ENCODE data around the gene UQCRC1.

The UQCRC1 gene

GRCh38 chr3:48623851-48624547 is 14.6 kb upstream of the UQCRC1 start:
- H3K4me1 Mint-ChIP-seq (ENCODE audit: low read depth): peaks cover 13% of the 10 kb centered on the region
- peaks cover 3% of the 10 kb centered on the region for H3K36me3 Mint-ChIP-seq
- H3K27ac Mint-ChIP-seq: no peak overlapping the region
- H3K27me3 Mint-ChIP-seq: no peaks in the 10 kb centered on the region
- H3K9me3 Mint-ChIP-seq (ENCODE audit: low read depth): no peaks in the 10 kb centered on the region
- no peak overlapping the region for H3K4me3 Mint-ChIP-seq

DNA sequence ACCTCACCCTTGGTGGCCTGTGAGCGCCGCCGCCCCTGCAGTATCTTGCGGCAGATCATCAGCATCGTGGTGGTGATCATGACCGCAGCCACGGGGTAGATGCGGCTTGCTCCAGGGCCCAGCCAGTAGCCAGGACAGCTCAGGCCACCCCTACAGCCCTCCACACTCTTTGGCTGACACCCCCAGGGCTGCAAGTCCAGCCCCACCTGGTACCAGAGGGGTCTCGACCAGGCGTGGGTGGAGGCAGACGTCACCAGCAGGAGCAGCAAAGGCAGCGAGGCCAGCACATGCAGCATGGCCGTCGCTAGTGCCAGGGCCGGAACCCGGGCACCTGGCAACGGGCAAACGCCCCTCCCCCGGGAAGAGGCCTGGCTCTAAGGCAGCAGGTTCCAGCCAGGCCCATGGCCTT is 12.0 kb upstream of the UQCRC1 start, which contains the start of gene TMEM89:
Gene TMEM89, minus strand, starts transcription at position 309 of the 409 bp plus-strand sequence. Its CDS starts 13 bp downstream, at position 296.
- Mint-ChIP-seq H3K36me3 (peaks cover 6% of the 10 kb centered on the region), H3K4me1 (ENCODE audit: low read depth) (peaks cover 13% of the 10 kb centered on the region), H3K9me3 (ENCODE audit: low read depth) (peaks cover 7% of the 10 kb centered on the region), H3K4me3 (no peak within 1 kb of the TSS), H3K27me3 (no peaks in the 10 kb centered on the region), H3K27ac (no peak within 1 kb of the TSS)

DNA sequence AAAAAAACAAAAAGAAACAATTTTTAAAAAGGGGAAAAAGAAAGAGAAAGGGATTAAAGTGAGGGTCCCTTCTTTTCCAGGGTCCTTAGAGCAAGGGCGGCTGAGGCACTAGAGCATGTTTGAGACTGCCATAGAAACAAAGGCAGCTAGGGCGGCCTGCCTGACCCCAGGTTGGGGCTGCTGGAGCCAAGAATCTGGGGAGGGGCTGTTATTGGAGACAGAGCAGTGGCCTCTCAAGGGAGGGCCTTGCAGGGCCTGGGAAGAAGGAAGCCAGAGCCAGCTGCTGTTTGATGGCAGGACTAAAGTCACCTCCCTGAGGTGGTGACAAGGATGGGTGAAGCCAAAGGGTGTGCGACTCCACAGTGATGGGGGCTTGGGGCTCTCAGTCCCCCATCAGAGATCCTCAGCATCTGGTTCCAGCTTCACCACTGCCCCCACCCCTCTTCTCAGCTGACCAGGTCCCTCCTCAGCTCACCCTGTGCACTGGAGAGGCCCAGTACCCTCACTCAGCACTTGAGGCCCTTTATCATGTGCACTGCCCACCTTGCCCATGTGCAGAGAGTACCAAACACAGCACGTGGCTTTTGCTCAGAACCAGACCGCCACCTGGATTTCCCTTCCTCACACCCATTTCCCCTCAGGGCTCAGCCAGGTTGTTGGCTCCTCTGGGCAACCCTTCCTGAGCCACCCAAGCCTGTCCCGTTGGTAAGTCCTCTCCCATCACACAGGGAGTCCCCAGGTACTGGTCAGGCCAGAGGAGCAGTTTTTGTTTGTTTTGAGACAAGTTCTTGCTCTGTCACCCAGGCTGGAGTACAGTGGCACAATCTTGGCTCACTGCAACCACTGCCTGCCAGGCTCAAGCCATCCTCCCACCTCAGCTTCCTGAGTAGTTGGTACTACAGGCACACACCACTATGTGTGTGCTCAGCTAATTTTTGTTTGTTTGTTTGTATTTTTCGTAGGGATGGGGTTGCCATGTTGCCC is 10.4 kb upstream of the UQCRC1 start:
- peaks cover 12% of the 10 kb centered on the region for H3K4me1 Mint-ChIP-seq (ENCODE audit: low read depth)
- peaks cover 6% of the 10 kb centered on the region for H3K36me3 Mint-ChIP-seq
- no peaks in the 10 kb centered on the region for H3K27me3 Mint-ChIP-seq
- peaks cover 7% of the 10 kb centered on the region for H3K9me3 Mint-ChIP-seq (ENCODE audit: low read depth)
- H3K27ac Mint-ChIP-seq: no peak overlapping the region
- H3K4me3 Mint-ChIP-seq: no peak overlapping the region

- Mint-ChIP-seq H3K4me3 (no peak overlapping the region), H3K27me3 (no peaks in the 10 kb centered on the region), H3K36me3 (peaks cover 6% of the 10 kb centered on the region), H3K9me3 (ENCODE audit: low read depth) (peaks cover 7% of the 10 kb centered on the region), H3K27ac (no peak overlapping the region), H3K4me1 (ENCODE audit: low read depth) (peaks cover 8% of the 10 kb centered on the region)
These were observed 8.1 kb upstream of the UQCRC1 start for GRCh38 chr3:48617559-48617958.

GRCh38 chr3:48614044-48614443 is 4.6 kb upstream of the UQCRC1 start:
- Mint-ChIP-seq H3K4me1 (ENCODE audit: low read depth) (peaks cover 12% of the 10 kb centered on the region), H3K27ac (peak overlapping the region; percentile 89), H3K27me3 (no peaks in the 10 kb centered on the region), H3K9me3 (ENCODE audit: low read depth) (peaks cover 7% of the 10 kb centered on the region), H3K4me3 (peak overlapping the region; percentile 25), H3K36me3 (peaks cover 6% of the 10 kb centered on the region)

DNA sequence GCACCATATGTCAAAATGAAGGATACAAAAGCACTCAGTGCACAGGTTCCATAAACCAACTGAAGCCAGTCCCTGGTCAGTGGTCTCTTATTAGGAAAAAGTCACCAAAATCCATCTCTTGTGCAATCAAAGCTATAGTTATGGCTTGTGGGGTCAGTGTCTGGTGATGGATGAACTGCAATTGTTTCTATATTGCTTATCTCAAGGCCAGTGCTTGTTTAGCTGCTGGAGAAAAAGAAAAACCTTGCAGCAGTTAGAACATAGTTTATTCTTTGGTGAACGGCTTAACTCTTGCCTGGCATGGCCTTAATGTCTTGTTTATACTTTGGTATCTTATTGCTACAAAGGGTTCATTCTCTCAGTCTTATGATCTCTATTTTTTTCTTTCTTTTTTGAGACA is 2.9 kb upstream of the UQCRC1 start:
- Mint-ChIP-seq H3K36me3 (peaks cover 6% of the 10 kb centered on the region), H3K27me3 (no peaks in the 10 kb centered on the region), H3K9me3 (ENCODE audit: low read depth) (peaks cover 4% of the 10 kb centered on the region), H3K27ac (no peak overlapping the region), H3K4me3 (no peak overlapping the region), H3K4me1 (ENCODE audit: low read depth) (peaks cover 22% of the 10 kb centered on the region)

- peaks cover 14% of the 10 kb centered on the region for H3K4me1 Mint-ChIP-seq (ENCODE audit: low read depth)
- H3K4me3 Mint-ChIP-seq: no peak overlapping the region
- no peak overlapping the region for H3K27ac Mint-ChIP-seq
- peaks cover 3% of the 10 kb centered on the region for H3K36me3 Mint-ChIP-seq
- no peaks in the 10 kb centered on the region for H3K9me3 Mint-ChIP-seq (ENCODE audit: low read depth)
- no peaks in the 10 kb centered on the region for H3K27me3 Mint-ChIP-seq
These were observed 1.9 kb downstream of the UQCRC1 start for GRCh38 chr3:48607519-48607918.

GRCh38 chr3:48601622-48601994 is 7.8 kb downstream of the UQCRC1 start:
- H3K36me3 Mint-ChIP-seq: peaks cover 4% of the 10 kb centered on the region
- H3K4me1 Mint-ChIP-seq (ENCODE audit: low read depth): peaks cover 4% of the 10 kb centered on the region
- no peaks in the 10 kb centered on the region for H3K27me3 Mint-ChIP-seq

DNA sequence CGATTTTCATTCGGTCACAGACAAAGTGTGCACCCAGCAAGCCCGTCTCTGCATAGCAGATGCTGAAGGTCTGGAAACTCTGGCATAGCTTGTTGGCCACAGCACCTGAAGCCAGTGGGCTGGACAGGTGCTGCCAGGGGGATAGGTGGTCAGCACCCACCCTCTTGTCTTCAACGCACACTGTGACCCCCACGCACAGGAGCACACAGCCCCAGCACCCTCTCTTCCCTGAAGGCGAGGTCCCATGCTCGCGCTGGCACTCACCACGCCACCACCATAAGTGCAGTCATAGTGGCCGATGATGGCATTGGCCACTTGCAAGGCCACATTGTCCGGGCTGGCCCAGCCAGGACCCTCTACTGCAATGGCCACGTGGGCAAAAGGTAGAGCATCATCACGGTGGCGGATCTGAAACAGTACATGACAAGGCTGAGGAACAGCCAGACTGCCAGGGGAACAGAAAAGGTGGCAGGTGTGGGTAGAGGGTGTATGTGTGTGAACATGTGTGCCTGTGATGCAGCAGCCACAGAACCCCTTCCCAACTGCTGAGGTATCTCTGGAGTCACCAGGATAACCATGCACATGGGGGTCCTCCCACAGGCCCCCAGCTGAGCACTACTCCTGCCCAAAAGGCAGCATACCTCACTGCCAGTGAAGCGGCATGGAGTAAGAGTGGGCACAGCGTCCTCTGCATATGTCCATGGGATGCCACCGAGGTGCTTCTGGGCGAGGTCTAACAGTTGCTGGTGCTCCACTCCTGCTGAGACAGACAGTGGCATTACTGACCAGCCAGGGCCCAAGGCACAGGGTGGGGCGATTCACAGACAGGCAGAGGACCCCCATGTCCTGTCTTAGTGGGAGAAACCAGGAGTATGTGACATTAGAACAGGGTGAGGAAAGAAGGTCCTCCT is 8.5 kb downstream of the UQCRC1 start:
- no peak overlapping the region for H3K4me3 Mint-ChIP-seq
- peaks cover 7% of the 10 kb centered on the region for H3K4me1 Mint-ChIP-seq (ENCODE audit: low read depth)
- H3K9me3 Mint-ChIP-seq (ENCODE audit: low read depth): no peaks in the 10 kb centered on the region
- H3K27me3 Mint-ChIP-seq: peaks cover 2% of the 10 kb centered on the region
- no peak overlapping the region for H3K27ac Mint-ChIP-seq
- H3K36me3 Mint-ChIP-seq: peaks cover 4% of the 10 kb centered on the region

More at GRCh38 chr3:48601622-48601994, 7.8 kb downstream of the UQCRC1 start:
- Mint-ChIP-seq H3K4me3 (no peak overlapping the region), H3K27ac (no peak overlapping the region), H3K9me3 (ENCODE audit: low read depth) (no peaks in the 10 kb centered on the region)

GRCh38 chr3:48599509-48600285 is 9.7 kb downstream of the UQCRC1 start:
- Mint-ChIP-seq H3K9me3 (ENCODE audit: low read depth) (no peaks in the 10 kb centered on the region), H3K27me3 (peaks cover 2% of the 10 kb centered on the region), H3K4me3 (no peak overlapping the region), H3K27ac (no peak overlapping the region), H3K36me3 (peaks cover 4% of the 10 kb centered on the region), H3K4me1 (ENCODE audit: low read depth) (peaks cover 8% of the 10 kb centered on the region)

- Mint-ChIP-seq H3K27ac (no peak overlapping the region), H3K27me3 (peaks cover 2% of the 10 kb centered on the region), H3K36me3 (peaks cover 4% of the 10 kb centered on the region), H3K9me3 (ENCODE audit: low read depth) (no peaks in the 10 kb centered on the region), H3K4me1 (ENCODE audit: low read depth) (peaks cover 8% of the 10 kb centered on the region), H3K4me3 (no peak overlapping the region)
These were observed 10.4 kb downstream of the UQCRC1 start for GRCh38 chr3:48599077-48599501.

GRCh38 chr3:48598323-48599076 is 10.9 kb downstream of the UQCRC1 start:
- H3K36me3 Mint-ChIP-seq: peaks cover 4% of the 10 kb centered on the region
- H3K4me1 Mint-ChIP-seq (ENCODE audit: low read depth): peaks cover 8% of the 10 kb centered on the region
- H3K4me3 Mint-ChIP-seq: no peak overlapping the region
- no peaks in the 10 kb centered on the region for H3K9me3 Mint-ChIP-seq (ENCODE audit: low read depth)
- peaks cover 2% of the 10 kb centered on the region for H3K27me3 Mint-ChIP-seq
- no peak overlapping the region for H3K27ac Mint-ChIP-seq

DNA sequence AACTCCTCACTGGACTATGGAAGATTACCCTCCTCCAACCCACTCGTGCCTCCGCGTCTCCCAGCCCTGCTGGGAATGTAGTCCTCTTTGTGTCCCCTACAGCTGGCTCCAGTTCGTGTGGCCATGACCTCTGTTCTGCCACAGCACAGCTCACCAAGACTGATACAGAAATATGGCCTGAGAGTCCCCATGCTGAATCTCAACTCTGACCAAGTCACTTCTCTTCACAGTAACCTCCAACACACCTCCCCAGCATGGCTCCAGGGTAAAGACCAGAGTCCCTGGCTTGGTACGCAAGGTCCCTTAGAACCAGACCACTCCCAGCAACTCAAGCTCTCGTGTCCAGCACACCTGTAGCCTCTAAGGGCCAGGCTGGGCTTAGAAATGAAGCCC is 12.0 kb downstream of the UQCRC1 start:
- Mint-ChIP-seq H3K27ac (peak overlapping the region; percentile 64), H3K9me3 (ENCODE audit: low read depth) (no peaks in the 10 kb centered on the region), H3K4me3 (no peak overlapping the region), H3K36me3 (peaks cover 4% of the 10 kb centered on the region), H3K4me1 (ENCODE audit: low read depth) (peaks cover 8% of the 10 kb centered on the region), H3K27me3 (peaks cover 6% of the 10 kb centered on the region)
